HepG2 (cell line): ENCODE results near the gene ZBTB46. TPM values are rescaled to one million over a fixed set of nuclear protein-coding genes. Genes with fewer than 3 reads are reported as not detected.
A peak's percentile ranks its signal among the peaks of the same experiment; 100 is the strongest.

Source experiments
- FOXP4 ChIP-seq: sonication (generic); formaldehyde crosslinking; IDR thresholded peaks from 2 replicates; pipeline ENCODE4 v1.4.0; 2020; ENCODE audit warnings: missing genetic modification reagents
- GRHL1 ChIP-seq: sonication (generic); formaldehyde crosslinking; conservative IDR thresholded peaks from 2 replicates; pipeline ENCODE4 v1.8.0; 2022; ENCODE audit warnings: missing genetic modification reagents
- HHEX ChIP-seq: IDR thresholded peaks from 2 replicates; pipeline ENCODE4 v1.6.1; 2016; ENCODE audit warnings: control low read depth
- HINFP ChIP-seq: sonication (generic); formaldehyde crosslinking; IDR thresholded peaks from 2 replicates; pipeline ENCODE4 v1.4.0; 2020; ENCODE audit warnings: low read depth, mild to moderate bottlenecking, missing genetic modification reagents
- HNRNPL ChIP-seq: fragments of 200-400 bp; formaldehyde crosslinking; IDR thresholded peaks from 2 replicates; pipeline ENCODE4 v1.6.1; 2017; ENCODE audit warnings: mild to moderate bottlenecking, low read depth, low read length
- IKZF4 ChIP-seq: sonication (generic); formaldehyde crosslinking; IDR thresholded peaks from 2 replicates; pipeline ENCODE4 v1.5.1; 2020; ENCODE audit warnings: borderline replicate concordance, mild to moderate bottlenecking, low read depth, missing genetic modification reagents; ENCODE audit errors: not compliant biosample characterization
- MTF2 ChIP-seq: sonication (generic); formaldehyde crosslinking; IDR thresholded peaks from 2 replicates; pipeline ENCODE4 v1.5.0; 2020; ENCODE audit warnings: missing genetic modification reagents, borderline replicate concordance
- PITX1 ChIP-seq: sonication (generic); formaldehyde crosslinking; IDR thresholded peaks from 2 replicates; pipeline ENCODE4 v1.5.1; 2020; ENCODE audit warnings: mild to moderate bottlenecking, missing genetic modification reagents
- SMC3 ChIP-seq: IDR thresholded peaks from 2 replicates; pipeline ENCODE4 v1.6.1; 2011; ENCODE audit warnings: low read length, improper control_type of control experiment
- ZFX ChIP-seq: sonication (generic); formaldehyde crosslinking; IDR thresholded peaks from 2 replicates; pipeline ENCODE4 v1.4.0; 2020; ENCODE audit warnings: mild to moderate bottlenecking, low read depth, missing genetic modification reagents, moderate library complexity
- ZNF160 ChIP-seq: sonication (generic); formaldehyde crosslinking; IDR thresholded peaks from 2 replicates; pipeline ENCODE4 v1.8.0; 2022; ENCODE audit warnings: mild to moderate bottlenecking, inconsistent platforms, missing genetic modification reagents
- ZNF383 ChIP-seq: sonication (generic); formaldehyde crosslinking; IDR thresholded peaks from 2 replicates; pipeline ENCODE4 v1.4.0; 2020; ENCODE audit warnings: missing genetic modification reagents, mild to moderate bottlenecking, borderline replicate concordance
- ZNF468 ChIP-seq: sonication (generic); formaldehyde crosslinking; IDR thresholded peaks from 2 replicates; pipeline ENCODE4 v1.8.0; 2022; ENCODE audit warnings: mild to moderate bottlenecking, moderate library complexity, missing genetic modification reagents
- ZNF672 ChIP-seq: sonication (generic); formaldehyde crosslinking; IDR thresholded peaks from 2 replicates; pipeline ENCODE4 v1.8.1; 2022; ENCODE audit warnings: missing genetic modification reagents
- ZNF850 ChIP-seq: sonication (generic); formaldehyde crosslinking; conservative IDR thresholded peaks from 2 replicates; pipeline ENCODE4 v1.9.0; 2021; ENCODE audit warnings: mild to moderate bottlenecking, missing genetic modification reagents
- polyA plus RNA-seq, 8 experiments: library from polyadenylated mRNA; depleted of rRNA in 3 of 8; stranded (reverse) in 7 of 8; unstranded in 1 of 8; fragments of >200 nt; fragmentation: Illumina TruSeq in 4 of 8; extraction: Trizol in 4 of 8; gene quantifications; 2 replicates each; pipeline versions ENCODE4 v1.2.1 to v1.2.3, GENCODE V29; 2011 to 2016; ENCODE audit warnings: low read depth in 4 of 8, missing spikeins in 1 of 8, mixed read lengths in 1 of 8; ENCODE audit not compliant: insufficient read depth in 1 of 8
- total RNA-seq, 5 experiments: library from RNA; depleted of rRNA; stranded (reverse); fragments of >200 nt; fragmentation: Illumina TruSeq; extraction: Trizol; gene quantifications; 2 replicates each; pipeline ENCODE4 v1.2.3, GENCODE V29; 2016; ENCODE audit warnings: low read depth in 1 of 5
- TF ChIP-seq, protein P1 (sequence below): sonication (generic); formaldehyde crosslinking; conservative IDR thresholded peaks from 2 replicates; pipeline ENCODE4 v1.4.0; 2020; ENCODE audit warnings: mild to moderate bottlenecking, missing genetic modification reagents, moderate library complexity
- TF ChIP-seq, protein P2 (sequence below): sonication (generic); formaldehyde crosslinking; IDR thresholded peaks from 2 replicates; pipeline ENCODE4 v1.5.1; 2020; ENCODE audit warnings: mild to moderate bottlenecking, missing genetic modification reagents, borderline replicate concordance

Gene ZBTB46
- total and polyA plus RNA-seq, 2 of the 13 experiments (the other 11 are each of a cell fraction or from before 2014, with no cell fraction given), result 1.6 to 13.5 TPM

DNA sequence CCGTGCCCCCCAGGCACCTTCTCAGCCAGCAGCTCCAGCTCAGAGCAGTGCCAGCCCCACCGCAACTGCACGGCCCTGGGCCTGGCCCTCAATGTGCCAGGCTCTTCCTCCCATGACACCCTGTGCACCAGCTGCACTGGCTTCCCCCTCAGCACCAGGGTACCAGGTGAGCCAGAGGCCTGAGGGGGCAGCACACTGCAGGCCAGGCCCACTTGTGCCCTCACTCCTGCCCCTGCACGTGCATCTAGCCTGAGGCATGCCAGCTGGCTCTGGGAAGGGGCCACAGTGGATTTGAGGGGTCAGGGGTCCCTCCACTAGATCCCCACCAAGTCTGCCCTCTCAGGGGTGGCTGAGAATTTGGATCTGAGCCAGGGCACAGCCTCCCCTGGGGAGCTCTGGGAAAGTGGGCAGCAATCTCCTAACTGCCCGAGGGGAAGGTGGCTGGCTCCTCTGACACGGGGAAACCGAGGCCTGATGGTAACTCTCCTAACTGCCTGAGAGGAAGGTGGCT is 133.7 kb downstream of the ZBTB46 start (continued):
- TF ChIP-seq HINFP, result peak; percentile 50; the same call in 1 of the 2 replicates
- no peak for TF ChIP-seq MTF2 (CRISPR knock-in tag)
- TF ChIP-seq ZNF383 (CRISPR knock-in tag), result no peak
- TF ChIP-seq, protein P1, sequence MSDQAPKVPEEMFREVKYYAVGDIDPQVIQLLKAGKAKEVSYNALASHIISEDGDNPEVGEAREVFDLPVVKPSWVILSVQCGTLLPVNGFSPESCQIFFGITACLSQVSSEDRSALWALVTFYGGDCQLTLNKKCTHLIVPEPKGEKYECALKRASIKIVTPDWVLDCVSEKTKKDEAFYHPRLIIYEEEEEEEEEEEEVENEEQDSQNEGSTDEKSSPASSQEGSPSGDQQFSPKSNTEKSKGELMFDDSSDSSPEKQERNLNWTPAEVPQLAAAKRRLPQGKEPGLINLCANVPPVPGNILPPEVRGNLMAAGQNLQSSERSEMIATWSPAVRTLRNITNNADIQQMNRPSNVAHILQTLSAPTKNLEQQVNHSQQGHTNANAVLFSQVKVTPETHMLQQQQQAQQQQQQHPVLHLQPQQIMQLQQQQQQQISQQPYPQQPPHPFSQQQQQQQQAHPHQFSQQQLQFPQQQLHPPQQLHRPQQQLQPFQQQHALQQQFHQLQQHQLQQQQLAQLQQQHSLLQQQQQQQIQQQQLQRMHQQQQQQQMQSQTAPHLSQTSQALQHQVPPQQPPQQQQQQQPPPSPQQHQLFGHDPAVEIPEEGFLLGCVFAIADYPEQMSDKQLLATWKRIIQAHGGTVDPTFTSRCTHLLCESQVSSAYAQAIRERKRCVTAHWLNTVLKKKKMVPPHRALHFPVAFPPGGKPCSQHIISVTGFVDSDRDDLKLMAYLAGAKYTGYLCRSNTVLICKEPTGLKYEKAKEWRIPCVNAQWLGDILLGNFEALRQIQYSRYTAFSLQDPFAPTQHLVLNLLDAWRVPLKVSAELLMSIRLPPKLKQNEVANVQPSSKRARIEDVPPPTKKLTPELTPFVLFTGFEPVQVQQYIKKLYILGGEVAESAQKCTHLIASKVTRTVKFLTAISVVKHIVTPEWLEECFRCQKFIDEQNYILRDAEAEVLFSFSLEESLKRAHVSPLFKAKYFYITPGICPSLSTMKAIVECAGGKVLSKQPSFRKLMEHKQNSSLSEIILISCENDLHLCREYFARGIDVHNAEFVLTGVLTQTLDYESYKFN, result no peak
- no peak for TF ChIP-seq HHEX (CRISPR knock-in tag)
- TF ChIP-seq, protein P2, sequence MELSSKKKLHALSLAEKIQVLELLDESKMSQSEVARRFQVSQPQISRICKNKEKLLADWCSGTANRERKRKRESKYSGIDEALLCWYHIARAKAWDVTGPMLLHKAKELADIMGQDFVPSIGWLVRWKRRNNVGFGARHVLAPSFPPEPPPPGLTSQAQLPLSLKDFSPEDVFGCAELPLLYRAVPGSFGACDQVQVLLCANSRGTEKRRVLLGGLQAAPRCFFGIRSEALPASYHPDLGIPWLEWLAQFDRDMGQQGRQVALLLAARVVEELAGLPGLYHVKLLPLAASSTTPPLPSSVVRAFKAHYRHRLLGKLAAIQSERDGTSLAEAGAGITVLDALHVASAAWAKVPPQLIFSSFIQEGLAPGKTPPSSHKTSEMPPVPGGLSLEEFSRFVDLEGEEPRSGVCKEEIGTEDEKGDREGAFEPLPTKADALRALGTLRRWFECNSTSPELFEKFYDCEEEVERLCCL (CRISPR knock-in tag), result no peak
- TF ChIP-seq ZNF672 (CRISPR knock-in tag), result no peak
- TF ChIP-seq ZNF160 (CRISPR knock-in tag), result no peak
- no peak for TF ChIP-seq FOXP4 (CRISPR knock-in tag)
- TF ChIP-seq GRHL1 (CRISPR knock-in tag), result no peak
- peak; percentile 94 for TF ChIP-seq HNRNPL
- TF ChIP-seq ZNF468 (CRISPR knock-in tag), result no peak
- TF ChIP-seq PITX1 (CRISPR knock-in tag), result no peak
- peak; percentile 63 for TF ChIP-seq IKZF4 (CRISPR knock-in tag)
- TF ChIP-seq SMC3, result no peak
- TF ChIP-seq ZFX, result 0 out of 2 replicates have a peak, but pooled peaks have one; percentile 17
- TF ChIP-seq ZNF850 (CRISPR knock-in tag), result 0 out of 2 replicates have a peak, but pooled peaks have one; percentile 63
